Activated CD4-positive, alpha-beta T cell treated with anti-CD3 and anti-CD28 coated beads, Interleukin-2, amount 10 ng/mL, durations not matched to agents 7 days and 5 days (primary cell): ENCODE results near the gene TTC38. TPM values are rescaled to one million over a fixed set of nuclear protein-coding genes. Genes with fewer than 3 reads are reported as not detected.

Experiments
- CTCF ChIA-PET: fragments of 350-600 bp; sonication (Branson Sonifier 250); formaldehyde crosslinking; loops from one replicate; lab custom pipeline; 2021; ENCODE audit warnings: antibody characterized with exemption; lab: Charles Lee
- POLR2A ChIA-PET: fragments of 350-600 bp; sonication (Branson Sonifier 250); formaldehyde crosslinking; loops from one replicate; lab custom pipeline; 2021; ENCODE audit warnings: antibody characterized with exemption; lab: Charles Lee
- DNase-seq: peaks from one replicate; pipeline ENCODE4 v3.0.0-alpha.2; 2020
- H3K27ac Mint-ChIP-seq: one replicate; pipeline ENCODE4 v1.8.0; 2021; ENCODE audit warnings: mild to moderate bottlenecking, moderate library complexity, mixed read lengths
- H3K27me3 Mint-ChIP-seq: one replicate; pipeline ENCODE4 v1.8.0; 2021; ENCODE audit warnings: mixed read lengths
- H3K36me3 Mint-ChIP-seq: one replicate; pipeline ENCODE4 v1.8.0; 2021; ENCODE audit warnings: low read depth, mixed read lengths
- H3K4me1 Mint-ChIP-seq: one replicate; pipeline ENCODE4 v1.8.0; 2021; ENCODE audit warnings: mixed read lengths
- H3K4me3 Mint-ChIP-seq: one replicate; pipeline ENCODE4 v1.8.0; 2021; ENCODE audit warnings: mild to moderate bottlenecking, moderate library complexity, mixed read lengths
- H3K9me3 Mint-ChIP-seq: one replicate; pipeline ENCODE4 v1.8.0; 2021; ENCODE audit warnings: mixed read lengths
- total RNA-seq, 2 experiments: library from RNA; stranded (reverse); gene quantifications; one replicate each; pipeline ENCODE4 v1.2.3, GENCODE V29; 2021

TTC38 gene
- total RNA-seq, 2 experiments from 2014 or later, result 11.4 to 12.5 TPM

DNA sequence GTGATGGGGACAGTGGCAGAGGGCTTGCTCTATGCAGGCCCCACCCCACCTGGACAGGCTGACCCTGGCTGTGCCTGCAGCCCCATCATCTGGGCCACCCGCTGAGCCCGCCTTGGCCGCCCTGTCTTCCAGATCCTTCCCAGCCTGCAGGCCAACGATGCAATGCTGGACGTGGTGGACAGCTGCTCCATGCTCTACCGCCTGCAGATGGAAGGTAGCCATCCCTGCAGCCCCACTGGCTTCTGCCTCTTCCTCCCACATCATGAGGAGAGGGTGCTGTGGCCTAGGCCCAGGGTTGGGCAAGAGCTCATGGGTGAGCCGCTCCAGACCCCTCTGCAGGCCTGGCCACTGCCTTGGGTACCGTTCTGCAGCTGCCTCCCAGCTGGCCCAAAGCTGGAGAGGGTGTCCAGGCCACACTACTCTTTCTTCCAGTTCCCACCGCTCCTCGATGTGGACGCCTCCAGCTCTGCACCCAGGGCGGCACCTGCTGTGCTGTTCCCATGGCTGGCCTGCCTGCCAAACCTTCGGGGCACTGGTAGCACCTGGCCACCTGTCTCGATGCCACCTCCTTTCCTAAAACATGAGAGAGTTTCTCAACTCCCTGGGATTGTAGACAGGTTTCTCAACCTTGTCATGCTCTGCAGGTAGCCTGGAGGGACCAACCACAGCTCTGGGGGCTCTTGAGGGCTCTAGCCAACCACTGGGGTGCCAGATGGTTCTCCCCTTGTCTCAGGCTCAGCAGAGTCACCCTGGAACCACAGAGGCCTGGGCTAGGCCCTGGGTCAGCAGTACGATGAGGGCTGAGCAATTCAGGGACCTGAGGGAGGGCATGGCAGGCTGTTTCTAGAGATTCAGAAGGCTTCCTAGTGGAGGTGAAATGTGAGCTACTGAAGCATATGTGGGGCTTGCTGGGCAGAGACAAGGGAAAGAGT is 19.4 kb downstream of the TTC38 start:
- H3K9me3 Mint-ChIP-seq, result peaks cover under 1% of the 10 kb centered on the region
- CTCF ChIA-PET, result interaction anchor here (0.6 to 3.2 kb wide), 7 partner anchors 9 to 1764 kb away, joined by 3 to 12 read pairs (median 5); partner anchors contain the start of gene TTC38

DNA sequence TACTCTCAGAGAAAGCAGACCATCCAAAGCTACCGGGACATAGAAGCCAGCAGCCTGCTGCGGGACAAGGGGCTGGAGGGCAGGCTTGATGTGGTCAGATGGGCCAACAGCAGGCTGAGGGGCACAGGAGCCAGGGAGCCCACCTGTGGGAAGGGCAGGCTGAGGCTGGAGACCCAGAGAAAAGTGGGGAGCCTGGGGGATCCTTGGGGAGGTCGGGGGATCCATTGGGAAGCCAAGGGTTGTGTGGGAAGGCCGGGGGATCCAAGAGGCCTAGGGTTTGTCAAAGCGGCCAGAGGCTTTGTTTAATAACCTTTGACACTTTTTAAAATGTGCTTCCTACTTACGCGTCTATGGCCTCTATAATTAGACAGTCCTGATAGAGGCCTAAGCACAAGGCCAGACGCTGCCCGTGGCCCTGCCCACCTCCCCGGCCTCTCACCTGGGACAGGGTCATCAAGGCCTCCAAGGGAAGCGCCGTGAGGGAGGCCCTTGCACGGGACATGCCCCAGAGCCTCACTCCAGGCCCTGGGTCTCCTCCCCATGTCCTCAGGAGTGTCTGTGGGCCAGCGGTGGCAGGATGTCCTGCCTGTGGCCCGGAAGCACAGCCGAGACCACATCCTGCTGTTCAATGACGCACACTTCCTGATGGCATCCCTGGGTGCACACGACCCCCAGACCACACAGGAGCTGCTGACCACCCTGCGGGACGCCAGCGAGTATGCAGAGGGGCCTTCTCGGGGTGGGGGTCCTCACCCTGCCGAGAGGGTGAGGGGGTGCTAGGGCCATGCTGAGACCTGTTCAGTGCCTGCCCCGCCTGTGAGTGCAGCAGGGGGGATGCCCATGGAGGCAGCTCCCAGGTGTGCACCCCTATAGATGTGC is 20.3 kb downstream of the TTC38 start:
- DNase-seq, result peak; percentile 41
- ChIA-PET POLR2A (no interaction called here), CTCF (interaction anchor here (0.7 to 3.2 kb wide), 6 partner anchors 10 to 282 kb away, joined by 3 to 12 read pairs (median 3); no protein-coding TSS in a partner anchor)
- H3K4me3 Mint-ChIP-seq, result peak overlapping the region; percentile 54
- no peaks in the 10 kb centered on the region for H3K27me3 Mint-ChIP-seq
- peaks cover 18% of the 10 kb centered on the region for H3K36me3 Mint-ChIP-seq
- peak overlapping the region; percentile 86 for H3K27ac Mint-ChIP-seq
- peaks cover 5% of the 10 kb centered on the region for H3K9me3 Mint-ChIP-seq
- peaks cover 25% of the 10 kb centered on the region for H3K4me1 Mint-ChIP-seq

More for the DNA sequence above, 19.4 kb downstream of the TTC38 start:
- H3K27me3 Mint-ChIP-seq, result no peaks in the 10 kb centered on the region
- H3K27ac Mint-ChIP-seq, result peak overlapping the region; percentile 86
- DNase-seq, result no peak
- H3K36me3 Mint-ChIP-seq, result peaks cover 8% of the 10 kb centered on the region
- POLR2A ChIA-PET, result no interaction called here
- H3K4me1 Mint-ChIP-seq, result peaks cover 17% of the 10 kb centered on the region
- peak overlapping the region; percentile 54 for H3K4me3 Mint-ChIP-seq

DNA sequence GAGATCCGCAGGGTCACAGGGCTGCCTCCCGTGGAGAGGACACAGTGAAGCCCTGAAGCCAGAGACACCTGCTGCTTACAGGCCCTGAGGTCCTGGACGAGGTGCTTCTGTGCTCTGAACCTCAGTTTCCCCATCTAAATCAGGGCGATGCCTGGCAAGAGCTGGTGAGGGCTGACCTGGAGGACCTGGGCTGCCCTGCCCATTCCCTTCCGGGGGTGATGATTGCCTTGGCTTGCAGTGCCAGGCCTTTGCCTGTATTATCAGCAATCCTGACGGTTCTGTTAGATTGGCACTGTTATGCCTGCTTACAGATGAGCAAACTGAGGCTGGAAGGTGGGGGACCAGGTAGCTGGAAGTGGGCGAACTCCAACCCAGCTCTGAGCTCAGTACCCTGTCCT is 21.0 kb downstream of the TTC38 start:
- Mint-ChIP-seq H3K27me3 (no peaks in the 10 kb centered on the region), H3K4me3 (no peak overlapping the region), H3K9me3 (peaks cover 5% of the 10 kb centered on the region), H3K4me1 (peaks cover 32% of the 10 kb centered on the region), H3K27ac (no peak overlapping the region), H3K36me3 (peaks cover 21% of the 10 kb centered on the region)
- no peak for DNase-seq
- CTCF ChIA-PET, result interaction anchor here (0.9 to 3.2 kb wide), 5 partner anchors 11 to 282 kb away, joined by 3 to 12 read pairs (median 3); no protein-coding TSS in a partner anchor
- POLR2A ChIA-PET, result interaction anchor here (0.7 kb wide), 1 partner anchor 46 kb away, joined by 3 read pairs; the partner anchor contains the start of gene TRMU

DNA sequence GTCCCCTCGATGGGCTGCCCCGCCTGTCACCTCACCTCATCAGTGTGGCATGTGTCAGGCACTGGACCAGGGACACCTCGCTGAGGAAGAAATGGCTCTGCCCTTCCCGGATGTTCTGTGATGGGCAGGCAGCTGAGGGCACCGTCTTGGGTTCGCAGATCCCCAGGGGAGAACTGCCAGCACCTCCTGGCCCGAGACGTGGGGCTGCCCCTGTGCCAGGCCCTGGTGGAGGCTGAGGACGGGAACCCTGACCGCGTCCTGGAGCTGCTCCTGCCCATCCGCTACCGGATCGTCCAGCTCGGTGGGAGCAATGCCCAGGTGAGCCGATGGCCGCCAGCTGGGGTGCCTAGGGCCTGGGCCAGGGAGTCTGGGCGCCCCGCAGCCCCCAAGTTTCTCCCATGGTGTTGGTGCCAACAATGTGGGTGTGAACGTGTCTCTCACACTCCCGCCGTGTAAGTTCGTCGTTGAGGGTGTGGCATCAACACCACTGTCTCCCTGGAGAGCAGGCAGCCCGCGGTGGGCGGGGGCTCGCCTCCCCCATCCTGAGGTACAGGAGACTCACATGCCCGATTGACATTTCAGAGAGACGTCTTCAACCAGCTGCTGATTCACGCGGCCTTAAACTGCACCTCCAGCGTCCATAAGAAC is 21.6 kb downstream of the TTC38 start:
- peaks cover 5% of the 10 kb centered on the region for H3K9me3 Mint-ChIP-seq
- H3K36me3 Mint-ChIP-seq, result peaks cover 16% of the 10 kb centered on the region
- CTCF ChIA-PET, result interaction anchor here (0.9 to 3.2 kb wide), 6 partner anchors 12 to 283 kb away, joined by 3 to 12 read pairs (median 3); no protein-coding TSS in a partner anchor
- no peak overlapping the region for H3K4me3 Mint-ChIP-seq
- H3K27ac Mint-ChIP-seq, result no peak overlapping the region
- no peak for DNase-seq
- peaks cover 37% of the 10 kb centered on the region for H3K4me1 Mint-ChIP-seq
- POLR2A ChIA-PET, result interaction anchor here (0.7 kb wide), 1 partner anchor 46 kb away, joined by 3 read pairs; the partner anchor contains the start of gene TRMU
- no peaks in the 10 kb centered on the region for H3K27me3 Mint-ChIP-seq

DNA sequence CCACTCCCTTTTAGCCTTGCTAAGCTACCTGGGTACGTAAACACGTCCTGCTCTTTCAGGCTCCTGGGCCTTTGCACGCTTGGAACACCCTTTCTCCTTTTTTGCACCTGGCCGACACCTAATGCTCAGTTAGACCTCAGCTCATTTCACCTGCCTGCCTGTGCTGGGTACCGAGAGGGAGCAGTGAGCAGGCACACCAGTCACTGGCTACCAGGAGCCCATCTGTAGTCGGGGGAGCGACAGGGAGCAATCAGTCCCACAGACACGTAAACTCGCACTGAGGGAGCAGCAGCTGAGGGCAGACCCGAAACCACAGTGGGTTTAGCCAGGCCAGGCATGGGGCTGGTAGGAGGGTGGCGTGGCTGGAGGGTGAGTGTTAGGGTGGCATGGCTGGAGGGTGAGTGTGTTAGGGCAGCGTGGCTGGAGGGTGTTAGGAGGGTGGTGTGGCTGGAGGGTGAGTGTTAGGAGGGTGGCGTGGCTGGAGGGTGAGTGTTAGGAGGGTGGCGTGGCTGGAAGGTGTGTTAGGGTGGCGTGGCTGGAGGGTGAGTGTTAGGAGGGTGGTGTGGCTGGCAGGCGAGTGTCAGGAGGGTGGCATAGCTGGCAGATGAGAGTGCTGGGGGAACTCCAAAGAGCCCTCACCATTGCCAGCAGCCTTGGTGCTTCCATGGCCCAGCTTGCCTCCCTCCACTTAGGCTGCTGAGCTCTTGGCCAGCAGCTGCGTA is 22.5 kb downstream of the TTC38 start:
- DNase-seq, result no peak
- ChIA-PET CTCF (interaction anchor here (0.6 to 3.2 kb wide), 3 partner anchors 13 to 254 kb away, joined by 3 to 12 read pairs (median 4); no protein-coding TSS in a partner anchor), POLR2A (no interaction called here)
- no peak overlapping the region for H3K4me3 Mint-ChIP-seq
- H3K36me3 Mint-ChIP-seq, result peaks cover 15% of the 10 kb centered on the region
- peaks cover 5% of the 10 kb centered on the region for H3K9me3 Mint-ChIP-seq
- peaks cover 43% of the 10 kb centered on the region for H3K4me1 Mint-ChIP-seq
- peak overlapping the region; percentile 46 for H3K27ac Mint-ChIP-seq
- no peaks in the 10 kb centered on the region for H3K27me3 Mint-ChIP-seq

DNA sequence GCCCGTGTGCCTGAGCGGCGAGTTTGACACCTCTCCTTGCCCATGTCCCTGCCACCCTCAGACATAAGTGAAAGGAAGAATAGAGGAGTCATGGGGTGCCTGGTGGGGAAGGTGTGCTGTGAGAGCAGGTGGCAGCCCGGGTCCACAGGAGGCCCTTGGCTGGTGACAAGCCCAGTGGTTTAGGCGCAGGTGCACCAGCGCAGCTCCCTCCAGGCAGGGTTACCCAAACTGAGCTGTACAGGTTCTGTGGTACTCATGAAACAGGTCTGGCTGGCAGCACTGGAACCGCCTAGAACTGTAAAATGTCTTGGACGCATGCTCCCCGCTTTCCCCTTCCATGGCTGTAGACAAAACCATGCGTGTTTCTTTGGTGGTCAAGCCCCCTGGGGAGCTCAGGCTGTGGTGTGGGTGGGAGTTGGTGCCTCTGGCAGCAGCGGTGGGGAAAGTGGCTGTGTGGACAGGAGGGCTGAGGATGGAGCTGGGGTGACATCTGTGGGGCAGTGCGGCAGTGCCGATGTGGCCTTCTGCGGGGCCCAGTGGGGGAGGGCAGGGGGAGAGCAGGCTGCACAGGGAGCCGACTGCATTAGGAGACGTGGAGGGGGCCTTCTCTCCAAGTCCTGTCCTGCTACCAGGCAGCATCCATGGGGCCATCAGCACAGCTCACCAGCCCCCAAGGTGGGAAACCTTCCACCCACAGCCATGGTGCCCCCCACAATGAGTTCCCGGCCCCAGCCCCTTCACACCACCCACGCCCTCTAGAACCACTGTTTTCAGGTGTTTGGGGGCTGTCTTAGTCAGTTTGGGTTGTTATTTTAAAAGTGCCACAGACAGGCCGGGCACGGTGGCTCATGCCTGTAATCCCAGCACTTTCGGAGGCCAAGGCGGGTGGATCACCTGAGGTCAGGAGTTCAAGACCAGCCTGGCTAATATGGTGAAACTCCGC is 23.3 kb downstream of the TTC38 start:
- ChIA-PET CTCF (interaction anchor here (0.6 to 0.9 kb wide), 2 partner anchors 12 to 255 kb away, joined by 3 to 4 read pairs; no protein-coding TSS in a partner anchor), POLR2A (no interaction called here)
- Mint-ChIP-seq H3K27me3 (no peaks in the 10 kb centered on the region), H3K27ac (peak overlapping the region; percentile 46), H3K36me3 (peaks cover 17% of the 10 kb centered on the region), H3K4me3 (no peak overlapping the region), H3K4me1 (peaks cover 51% of the 10 kb centered on the region), H3K9me3 (peaks cover 5% of the 10 kb centered on the region)
- DNase-seq, result no peak

DNA sequence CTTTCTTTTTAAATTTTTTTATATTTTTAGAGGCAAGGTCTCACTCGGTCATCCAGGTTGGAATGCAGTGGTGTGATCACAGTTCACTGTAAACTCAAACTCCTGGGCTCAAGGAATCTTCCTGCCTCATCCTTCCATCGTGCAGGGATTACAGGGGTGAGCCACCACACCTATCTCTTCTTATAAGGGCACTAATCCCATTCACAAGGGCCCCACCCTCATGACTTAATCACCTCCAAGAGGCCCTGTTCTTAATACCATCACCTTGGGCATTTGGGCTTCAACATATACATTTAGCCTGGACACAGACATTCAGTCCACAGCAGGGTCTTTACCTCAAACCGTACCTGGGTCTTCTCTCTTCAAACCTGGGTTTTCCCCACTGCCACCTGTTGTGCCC is 24.4 kb downstream of the TTC38 start:
- peaks cover 5% of the 10 kb centered on the region for H3K9me3 Mint-ChIP-seq
- H3K4me3 Mint-ChIP-seq, result no peak overlapping the region
- no peak for DNase-seq
- H3K27ac Mint-ChIP-seq, result peak overlapping the region; percentile 54
- H3K36me3 Mint-ChIP-seq, result peaks cover 20% of the 10 kb centered on the region
- no peaks in the 10 kb centered on the region for H3K27me3 Mint-ChIP-seq
- CTCF ChIA-PET, result interaction anchor here (1.3 kb wide), 1 partner anchor 24 kb away, joined by 3 read pairs; the partner anchor contains the start of gene TTC38
- H3K4me1 Mint-ChIP-seq, result peaks cover 56% of the 10 kb centered on the region
- POLR2A ChIA-PET, result no interaction called here

DNA sequence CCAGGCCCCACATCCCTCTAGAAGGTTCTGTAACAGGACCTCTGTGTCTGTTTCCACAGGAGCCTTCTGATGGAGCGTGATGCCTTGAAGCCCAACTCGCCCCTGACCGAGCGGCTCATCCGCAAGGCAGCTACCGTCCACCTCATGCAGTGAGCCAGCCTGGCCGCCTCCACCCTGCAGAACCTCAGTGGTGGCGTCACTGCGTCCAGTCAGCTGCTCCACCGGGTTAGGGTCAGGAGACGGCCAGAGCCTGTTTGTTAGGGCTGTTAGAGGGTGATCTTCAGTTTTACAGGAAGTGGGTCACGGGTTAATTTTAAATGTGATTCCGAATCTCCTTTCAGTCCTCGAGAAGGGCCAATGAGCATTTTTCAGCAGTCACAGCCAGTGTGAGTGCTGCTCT is 24.9 kb downstream of the TTC38 start:
- no peak overlapping the region for H3K4me3 Mint-ChIP-seq
- ChIA-PET CTCF (interaction anchor here (1.3 kb wide), 1 partner anchor 25 kb away, joined by 3 read pairs; the partner anchor contains the start of gene TTC38), POLR2A (no interaction called here)
- no peaks in the 10 kb centered on the region for H3K27me3 Mint-ChIP-seq
- H3K4me1 Mint-ChIP-seq, result peaks cover 56% of the 10 kb centered on the region
- H3K27ac Mint-ChIP-seq, result peak overlapping the region; percentile 9
- peaks cover 25% of the 10 kb centered on the region for H3K36me3 Mint-ChIP-seq
- peaks cover 5% of the 10 kb centered on the region for H3K9me3 Mint-ChIP-seq
- DNase-seq, result no peak

DNA sequence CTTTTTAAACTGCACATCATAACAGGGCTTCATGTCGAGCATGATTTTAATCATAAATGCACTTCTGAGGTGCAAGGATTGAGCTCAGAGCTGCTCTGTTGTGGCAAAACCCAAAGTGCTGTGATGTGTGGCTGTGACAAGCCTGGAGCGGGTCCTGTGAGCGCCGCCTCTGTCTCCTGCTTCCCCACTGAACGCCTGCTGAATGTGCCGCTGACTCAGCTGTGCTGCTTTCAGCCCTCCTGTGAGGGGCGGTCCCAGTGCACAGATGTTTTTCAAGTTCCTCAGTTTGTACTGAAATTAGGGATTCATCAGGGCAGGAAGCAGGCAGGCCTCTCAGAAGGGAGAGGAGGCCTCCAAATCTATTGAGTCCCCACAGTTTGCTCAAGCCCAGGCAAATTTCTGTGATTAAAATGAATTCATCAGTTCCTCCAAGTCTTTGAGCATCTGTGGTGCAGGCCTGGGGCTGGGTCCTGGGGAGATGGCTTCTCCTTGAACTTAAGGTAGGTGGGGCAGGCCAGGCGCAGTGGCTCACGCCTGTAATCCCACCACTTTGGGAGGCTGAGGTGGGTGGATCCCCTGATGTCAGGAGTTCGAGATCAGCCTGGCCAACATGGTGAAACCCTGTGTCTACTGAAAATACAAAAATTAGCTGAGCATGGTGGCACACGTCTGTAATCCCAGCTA is 25.9 kb downstream of the TTC38 start:
- Mint-ChIP-seq H3K4me3 (no peak overlapping the region), H3K9me3 (peaks cover 5% of the 10 kb centered on the region), H3K27ac (peak overlapping the region; percentile 46), H3K4me1 (peaks cover 54% of the 10 kb centered on the region), H3K36me3 (peaks cover 29% of the 10 kb centered on the region), H3K27me3 (no peaks in the 10 kb centered on the region)
- POLR2A ChIA-PET, result no interaction called here
- DNase-seq, result no peak
- CTCF ChIA-PET, result interaction anchor here (1.3 kb wide), 1 partner anchor 26 kb away, joined by 3 read pairs; the partner anchor contains the start of gene TTC38

DNA sequence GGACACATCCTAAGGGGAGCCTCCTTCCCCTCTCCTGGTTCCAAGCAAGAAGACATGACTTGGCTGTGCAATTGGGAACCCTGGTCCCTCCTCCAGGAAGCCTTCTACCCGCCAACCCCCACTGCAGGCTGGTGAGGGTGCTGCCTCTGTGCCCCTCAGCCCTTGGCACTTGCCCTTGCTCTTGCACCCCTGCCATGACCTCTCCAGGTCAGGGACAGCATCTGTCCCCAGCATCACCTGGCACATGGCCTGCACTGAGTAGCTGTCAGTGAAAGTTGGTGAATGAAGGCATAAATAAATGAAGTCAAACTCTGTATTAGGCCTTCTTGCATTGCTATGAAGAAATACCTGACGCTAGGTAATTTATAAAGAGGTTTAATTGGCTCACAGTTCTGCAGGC is 27.0 kb downstream of the TTC38 start:
- ChIA-PET CTCF (interaction anchor here (0.7 kb wide), 1 partner anchor 179 kb away, joined by 6 read pairs; no protein-coding TSS in a partner anchor), POLR2A (no interaction called here)
- Mint-ChIP-seq H3K27me3 (no peaks in the 10 kb centered on the region), H3K9me3 (peaks cover 5% of the 10 kb centered on the region), H3K36me3 (peaks cover 38% of the 10 kb centered on the region), H3K27ac (peak overlapping the region; percentile 98), H3K4me3 (peak overlapping the region; percentile 82), H3K4me1 (peaks cover 63% of the 10 kb centered on the region)
- no peak for DNase-seq
